ENCODE results near the gene AVPR1B. TPM values are rescaled to one million over a fixed set of nuclear protein-coding genes. Genes with fewer than 3 reads are reported as not detected.

Gene AVPR1B, protein sequence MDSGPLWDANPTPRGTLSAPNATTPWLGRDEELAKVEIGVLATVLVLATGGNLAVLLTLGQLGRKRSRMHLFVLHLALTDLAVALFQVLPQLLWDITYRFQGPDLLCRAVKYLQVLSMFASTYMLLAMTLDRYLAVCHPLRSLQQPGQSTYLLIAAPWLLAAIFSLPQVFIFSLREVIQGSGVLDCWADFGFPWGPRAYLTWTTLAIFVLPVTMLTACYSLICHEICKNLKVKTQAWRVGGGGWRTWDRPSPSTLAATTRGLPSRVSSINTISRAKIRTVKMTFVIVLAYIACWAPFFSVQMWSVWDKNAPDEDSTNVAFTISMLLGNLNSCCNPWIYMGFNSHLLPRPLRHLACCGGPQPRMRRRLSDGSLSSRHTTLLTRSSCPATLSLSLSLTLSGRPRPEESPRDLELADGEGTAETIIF
- total RNA-seq = not detected in 2 replicates

DNA sequence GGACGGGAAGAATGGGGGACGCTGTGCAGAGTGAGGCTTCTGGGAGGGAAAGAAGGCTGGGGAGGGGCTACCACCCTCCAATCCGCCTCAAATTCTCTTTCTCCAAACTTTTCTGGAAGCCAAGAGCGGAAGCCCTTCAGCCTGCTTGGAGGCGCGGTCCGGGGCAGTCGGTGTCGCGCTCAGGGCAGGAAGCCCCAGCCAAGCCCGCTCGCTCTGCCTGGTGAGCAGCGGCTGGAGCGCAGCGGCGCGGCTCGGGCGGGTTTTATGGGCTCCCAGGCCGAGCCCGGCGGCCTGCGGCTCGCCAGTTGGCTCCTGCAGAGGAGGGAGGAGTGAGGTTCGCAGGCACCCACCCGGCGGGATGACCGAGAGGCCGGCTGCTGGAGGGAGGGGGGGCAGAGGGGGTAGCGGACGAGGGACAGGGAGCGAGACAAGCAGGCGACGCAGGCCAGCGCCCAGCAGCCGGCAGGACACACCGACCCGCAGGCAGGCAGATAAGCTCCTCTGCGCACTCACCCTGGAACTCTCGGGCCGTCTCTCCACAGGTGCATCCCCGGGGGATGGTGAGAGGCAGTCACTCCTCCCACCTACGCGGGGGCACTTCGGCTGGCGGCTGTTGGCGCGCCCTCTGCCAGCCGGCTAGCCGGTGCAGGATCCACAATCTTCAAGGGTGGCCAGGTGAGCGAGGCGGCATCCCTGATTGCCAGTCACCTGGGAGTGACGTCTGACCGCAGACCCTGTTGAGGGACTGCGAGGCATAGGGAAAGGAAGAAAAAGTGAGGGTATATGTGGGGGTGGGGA lies at the start of gene AVPR1B:
AVPR1B (minus strand) TSS at position 238 of the 798 bp plus-strand sequence. CDS start 498 bp downstream, outside the sequence.

Other genes starting within 250 kb of the AVPR1B start
- not detected in 2 replicates for gene SLC26A9, start 173.9 kb downstream of the AVPR1B start, total RNA-seq
- 7.3 and 11.0 TPM in 2 replicates for gene RAB7B, start 114.0 kb downstream of the AVPR1B start, total RNA-seq
- not detected in 2 replicates for gene CTSE, start 93.5 kb downstream of the AVPR1B start, total RNA-seq
- not detected in 2 replicates for gene RHEX, start 64.2 kb downstream of the AVPR1B start, total RNA-seq
- gene FAM72A, start 85.5 kb upstream of the AVPR1B start, total RNA-seq = 0.09 and 0.23 TPM in 2 replicates
- gene SRGAP2, start 86.2 kb upstream of the AVPR1B start, total RNA-seq = 30.0 and 37.0 TPM in 2 replicates